IPS-NIHi7 (cell line): Measurements from ENCODE around the gene CNTF.
A peak's percentile ranks its signal among the peaks of the same experiment; 100 is the strongest.
"Not testable (repeated sequence)": the region's sequence is repeated elsewhere in the genome, so short reads cannot be mapped to it uniquely, and the experiment has no call there.

ENCODE experiments used
- DNase-seq: peaks from one replicate; pipeline ENCODE4 v3.0.0; 2012; ENCODE audit warnings: mixed read lengths; ENCODE audit errors: extremely low spot score

Gene CNTF, protein sequence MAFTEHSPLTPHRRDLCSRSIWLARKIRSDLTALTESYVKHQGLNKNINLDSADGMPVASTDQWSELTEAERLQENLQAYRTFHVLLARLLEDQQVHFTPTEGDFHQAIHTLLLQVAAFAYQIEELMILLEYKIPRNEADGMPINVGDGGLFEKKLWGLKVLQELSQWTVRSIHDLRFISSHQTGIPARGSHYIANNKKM

DNA sequence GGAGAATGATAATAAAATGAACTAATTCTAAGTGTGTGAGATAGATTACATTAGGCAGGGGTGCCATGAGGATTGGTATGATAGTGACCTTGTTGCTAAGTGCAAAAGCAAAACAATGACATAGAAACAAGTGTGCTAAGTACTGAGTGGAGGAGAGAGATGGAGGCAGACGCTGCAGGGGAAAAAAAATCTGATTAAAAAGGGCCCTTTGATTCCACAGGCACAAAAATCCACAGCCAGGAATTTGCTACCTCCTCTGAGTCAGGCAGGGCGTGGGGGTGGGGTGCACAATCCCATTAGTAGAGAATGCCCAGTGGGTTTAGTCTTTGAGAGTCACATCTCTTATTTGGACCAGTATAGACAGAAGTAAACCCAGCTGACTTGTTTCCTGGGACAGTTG, at the start of gene CNTF:
Gene CNTF, plus strand, starts transcription at position 322 of the 400 bp plus-strand sequence. CDS start 88 bp downstream, outside the sequence.
- DNase-seq: no peak

DNA sequence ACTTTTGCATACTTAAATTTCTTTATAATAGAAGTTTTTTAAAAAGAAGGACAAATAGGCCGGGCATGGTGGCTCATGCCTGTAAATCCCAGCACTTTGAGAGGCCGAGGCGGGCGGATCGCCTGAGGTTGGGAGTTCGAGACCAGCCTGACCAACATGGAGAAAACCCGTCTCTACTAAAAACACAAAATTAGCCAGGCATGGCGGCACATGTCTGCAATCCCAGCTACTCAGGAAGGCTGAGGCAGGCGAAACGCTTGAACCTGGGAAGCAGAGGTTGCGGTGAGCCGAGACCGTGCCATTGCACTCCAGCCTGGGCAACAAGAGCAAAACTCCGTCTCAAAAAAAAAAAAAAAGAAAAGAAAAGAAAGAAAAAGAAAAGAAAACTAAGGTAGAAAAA, 49.6 kb upstream of the CNTF start:
- not testable (repeated sequence) for DNase-seq

DNA sequence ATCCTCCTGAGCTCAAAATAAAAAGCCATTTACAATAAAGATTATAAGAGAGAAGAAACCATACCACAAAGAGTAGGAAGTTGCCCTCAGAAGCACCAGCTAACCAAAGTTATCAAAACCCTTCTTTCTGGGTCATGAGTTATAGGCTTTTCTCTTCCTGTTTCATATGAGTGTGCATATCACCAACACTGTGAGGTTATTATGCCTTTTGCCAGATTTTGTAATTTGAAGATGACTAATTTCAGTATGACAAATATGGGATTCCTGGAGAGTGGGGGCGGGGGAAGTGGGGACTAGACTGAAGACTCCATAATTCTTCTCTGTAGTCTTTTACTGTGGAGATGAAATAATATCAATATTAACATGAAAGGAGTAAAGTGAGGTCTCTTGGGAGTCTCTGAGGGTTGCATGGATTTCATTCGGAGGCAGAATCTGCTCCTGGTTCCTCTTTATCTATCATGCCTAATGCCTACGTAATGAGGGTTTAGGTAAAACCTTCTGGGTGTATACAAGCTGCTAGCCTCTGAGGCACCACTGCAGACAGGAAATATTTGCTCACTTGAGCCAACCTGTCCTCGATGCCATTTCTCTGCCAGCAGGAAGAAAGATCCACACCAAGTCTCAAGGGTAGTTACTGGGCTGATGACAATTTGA, 48.9 kb upstream of the CNTF start:
- no peak for DNase-seq

DNA sequence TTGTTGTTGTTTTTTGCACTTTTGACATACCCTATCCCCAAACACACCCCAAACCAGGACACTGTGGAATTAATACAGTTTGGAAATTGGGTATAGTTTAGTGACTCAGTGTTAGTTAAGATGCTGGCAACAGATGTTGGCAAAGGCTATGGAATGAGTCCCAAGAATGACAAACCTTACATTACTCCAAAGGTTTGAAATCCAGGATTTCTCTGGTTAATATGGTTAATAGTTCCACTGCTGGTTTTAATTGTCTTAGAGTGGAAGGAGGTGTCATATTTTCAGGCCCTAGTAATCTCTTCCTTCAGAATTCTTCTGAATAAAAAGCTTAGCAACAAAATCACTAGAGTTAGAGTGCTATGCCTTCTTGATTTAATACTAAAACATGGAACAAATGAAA, 47.6 kb upstream of the CNTF start:
- DNase-seq: no peak

DNA sequence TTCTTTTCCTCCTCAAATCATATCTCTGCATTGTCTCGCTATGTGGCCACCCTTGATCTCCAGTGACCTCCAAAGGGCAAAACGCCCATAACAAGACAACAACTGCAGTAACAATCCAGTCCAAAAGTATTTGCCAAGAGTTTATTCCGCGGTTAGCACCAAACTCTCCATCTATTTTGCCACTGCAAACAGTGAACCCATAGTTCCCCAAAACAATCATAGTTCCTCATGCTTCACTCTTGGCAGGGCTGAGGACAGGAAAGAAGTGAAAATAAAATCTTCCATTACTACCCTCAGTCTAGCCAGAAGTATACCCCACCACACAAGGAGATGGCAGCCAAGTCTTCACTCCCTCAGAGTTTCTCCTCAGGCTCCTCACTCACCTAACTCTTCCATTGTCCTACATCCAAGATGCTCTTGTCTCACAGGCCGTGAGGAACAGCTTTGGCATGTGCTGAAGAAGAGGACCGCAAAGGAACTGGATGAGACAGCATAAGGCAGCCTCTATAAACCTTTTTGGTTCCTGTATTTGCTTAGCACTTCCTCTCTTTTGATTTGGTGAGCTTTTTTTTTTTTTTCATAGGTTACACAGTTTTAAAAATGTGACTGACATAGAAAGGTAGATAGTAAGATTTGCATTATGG, 47.0 kb upstream of the CNTF start, which contains the start of gene LPXN:
Gene LPXN, minus strand, starts transcription at position 480 of the 644 bp plus-strand sequence. Its CDS starts 84 bp downstream, at position 396.
- DNase-seq: no peak

DNA sequence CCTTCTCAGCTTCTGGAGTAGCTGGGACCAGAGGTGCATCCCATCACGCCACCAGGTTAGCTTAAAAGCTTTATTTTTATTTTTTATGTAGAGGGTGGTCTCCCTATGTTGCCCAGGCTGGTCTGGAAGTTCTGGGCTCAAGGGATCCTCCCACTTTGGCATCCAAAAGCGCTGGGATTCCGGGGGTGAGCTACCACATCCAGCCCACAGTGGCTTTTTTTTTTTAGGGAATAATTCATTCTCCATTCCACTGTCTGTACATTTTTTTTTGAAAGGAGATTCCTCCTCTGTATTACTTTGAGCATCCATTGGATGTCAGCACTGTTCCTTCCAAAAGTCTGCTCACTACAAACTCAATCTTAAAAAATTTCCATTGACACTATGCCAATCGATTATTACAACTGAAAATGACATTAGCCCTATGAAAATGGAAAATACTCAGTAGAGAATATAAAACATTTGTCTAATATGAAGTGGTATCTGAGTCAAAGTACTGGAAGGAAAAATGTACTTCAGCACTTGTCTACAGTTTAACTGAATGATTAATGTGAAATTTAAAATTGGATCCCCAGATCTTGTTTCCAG, 45.5 kb upstream of the CNTF start:
- DNase-seq: no peak

DNA sequence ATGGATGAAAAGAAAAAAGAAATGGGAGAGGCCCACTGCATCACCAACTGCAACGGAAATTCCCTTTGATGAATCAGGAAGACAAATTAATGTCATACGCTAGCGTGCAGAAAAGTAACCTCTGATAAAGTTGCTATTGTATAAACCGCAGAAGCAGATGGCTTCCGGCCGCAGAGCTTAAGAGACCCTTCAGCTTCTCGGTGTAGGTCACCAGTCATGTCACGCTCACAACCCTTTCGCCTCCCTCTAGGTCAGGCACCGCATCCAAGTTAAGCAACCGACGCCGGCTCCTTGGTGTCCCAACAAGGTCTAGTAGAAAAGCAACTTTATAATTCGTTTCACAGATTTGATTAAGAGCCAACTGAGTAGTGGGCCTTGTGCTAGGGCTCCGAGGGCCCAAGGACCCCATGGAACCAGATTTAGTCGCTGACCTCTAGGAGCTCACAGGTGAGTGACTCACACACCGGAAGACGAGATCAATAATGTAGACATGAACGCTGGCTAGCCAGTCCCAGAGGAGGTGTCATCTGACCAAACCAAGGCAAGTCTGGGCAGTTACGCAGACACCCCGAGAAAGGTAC, 44.8 kb upstream of the CNTF start:
- DNase-seq: no peak

DNA sequence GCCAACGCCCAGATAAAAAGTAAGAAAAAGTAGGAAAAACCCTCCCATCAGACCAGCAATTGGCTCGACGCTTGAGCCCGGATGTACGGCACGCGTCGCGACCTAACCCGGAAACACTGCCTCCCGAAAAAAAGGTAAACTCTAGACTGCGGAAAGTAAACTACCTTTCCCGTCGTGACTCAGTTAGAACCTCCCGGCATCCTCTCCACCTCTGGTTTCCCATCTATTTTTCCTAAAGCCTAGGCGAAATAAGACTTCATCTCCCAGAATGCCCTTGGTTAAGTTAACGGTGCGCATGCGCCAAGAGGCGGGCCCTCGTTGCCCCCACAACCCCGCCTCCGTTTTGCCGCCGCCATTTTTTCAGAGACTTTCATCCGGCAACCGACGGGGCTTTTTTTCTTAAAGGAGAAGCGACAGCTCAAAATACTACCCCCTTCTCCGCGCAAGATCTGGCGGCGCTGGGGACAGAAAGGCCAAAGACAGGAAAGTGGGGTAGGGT, 44.3 kb upstream of the CNTF start:
- peak; percentile 69 for DNase-seq

DNA sequence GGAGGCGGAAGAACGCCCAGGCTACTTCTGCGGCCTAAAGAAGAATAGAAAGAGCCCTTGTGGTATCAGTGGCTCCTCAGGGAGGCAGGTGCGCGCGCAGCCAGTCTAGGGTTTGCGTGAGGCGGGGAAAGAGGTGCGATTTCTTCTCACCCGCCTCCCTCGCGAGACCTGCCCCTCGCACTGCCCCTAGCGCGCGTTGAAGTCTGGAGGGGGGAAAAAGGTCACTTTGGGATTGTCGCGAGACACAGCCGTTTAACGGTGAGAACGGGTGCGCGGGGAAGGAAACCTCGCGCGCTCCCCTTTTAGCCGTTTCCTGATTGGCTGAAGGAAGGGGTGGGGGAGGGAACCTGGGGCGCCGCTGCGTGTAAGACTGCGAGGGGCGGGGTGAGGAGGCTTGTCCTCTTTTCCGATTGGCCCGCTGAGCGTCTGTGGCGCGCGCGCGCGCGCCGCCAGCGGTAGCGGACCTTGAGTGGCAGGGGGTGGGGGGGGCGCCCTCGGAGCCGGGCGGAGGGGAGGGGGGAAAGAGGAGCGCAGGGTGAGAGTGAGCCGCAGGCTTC, 43.8 kb upstream of the CNTF start, which contains the start of gene ZFP91:
Gene ZFP91, plus strand, starts transcription at position 429 of the 557 bp plus-strand sequence. CDS start 219 bp downstream, outside the sequence.
- DNase-seq: peak; percentile 82

DNA sequence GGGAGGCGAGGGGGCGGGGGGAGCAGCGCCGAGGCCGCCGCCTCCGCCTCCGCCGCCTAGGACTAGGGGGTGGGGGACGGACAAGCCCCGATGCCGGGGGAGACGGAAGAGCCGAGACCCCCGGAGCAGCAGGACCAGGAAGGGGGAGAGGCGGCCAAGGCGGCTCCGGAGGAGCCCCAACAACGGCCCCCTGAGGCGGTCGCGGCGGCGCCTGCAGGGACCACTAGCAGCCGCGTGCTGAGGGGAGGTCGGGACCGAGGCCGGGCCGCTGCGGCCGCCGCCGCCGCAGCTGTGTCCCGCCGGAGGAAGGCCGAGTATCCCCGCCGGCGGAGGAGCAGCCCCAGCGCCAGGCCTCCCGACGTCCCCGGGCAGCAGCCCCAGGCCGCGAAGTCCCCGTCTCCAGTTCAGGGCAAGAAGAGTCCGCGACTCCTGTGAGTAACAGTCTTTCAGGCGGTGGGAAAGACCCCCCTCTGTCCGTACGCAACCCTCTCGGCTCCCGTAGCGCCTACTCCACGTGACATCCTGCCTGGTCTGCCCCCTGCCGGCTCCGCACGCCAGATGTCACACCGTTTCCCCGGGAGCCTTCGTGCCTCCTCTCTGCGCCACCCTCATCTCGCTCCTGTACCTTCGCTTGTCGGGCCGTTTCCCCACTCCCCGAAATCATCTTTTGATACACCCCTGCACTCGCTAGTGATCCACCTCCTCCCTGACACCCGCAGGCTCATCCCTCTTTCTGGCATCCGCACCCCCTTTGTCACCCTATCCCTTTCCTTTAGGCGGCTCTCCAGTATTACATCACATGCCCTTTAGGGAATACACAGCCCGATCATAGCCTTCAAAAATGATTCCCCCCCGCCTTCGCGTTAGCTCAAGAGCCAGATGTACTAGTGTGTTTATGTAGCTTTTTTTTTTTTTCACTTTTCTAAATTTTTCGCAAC, 43.0 kb upstream of the CNTF start:
- peak; percentile 74 for DNase-seq

DNA sequence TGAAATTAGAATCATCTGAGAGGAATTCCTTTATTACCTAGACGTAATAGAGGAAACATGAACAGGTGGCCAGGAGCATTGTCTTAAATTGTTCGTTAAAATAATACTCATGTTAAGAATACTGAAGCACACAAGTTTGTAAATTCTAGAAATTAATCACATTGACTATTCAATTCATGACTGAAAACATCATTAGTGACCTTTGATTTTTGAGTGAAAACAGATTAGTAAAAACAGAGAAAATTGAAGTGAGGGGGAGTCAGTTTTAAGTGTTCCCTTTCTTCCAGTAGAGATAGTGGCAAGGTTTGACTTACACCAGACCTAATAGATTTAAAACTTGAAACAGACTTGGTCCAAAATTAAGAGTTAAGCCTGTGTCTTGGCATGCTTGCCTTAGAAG, 42.2 kb upstream of the CNTF start:
- no peak for DNase-seq

DNA sequence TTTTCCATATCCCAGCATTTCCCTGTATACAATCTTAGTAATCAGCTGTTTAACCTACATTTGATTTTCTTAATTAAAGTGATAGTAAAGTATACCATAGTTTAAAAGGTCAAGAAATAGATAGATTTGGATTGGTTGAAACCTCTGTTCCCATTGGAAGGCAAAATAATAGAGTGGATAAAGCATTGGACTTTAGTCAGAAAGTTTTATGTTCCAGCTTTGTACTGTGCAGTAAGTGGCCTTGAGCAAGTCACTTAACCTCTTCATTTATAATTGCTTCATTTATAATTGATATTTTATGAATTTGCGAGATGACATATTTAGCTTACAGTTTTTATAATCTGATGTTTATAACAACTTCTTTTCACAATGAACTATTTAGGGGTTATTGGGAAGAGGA, 40.0 kb upstream of the CNTF start:
- no peak for DNase-seq

DNA sequence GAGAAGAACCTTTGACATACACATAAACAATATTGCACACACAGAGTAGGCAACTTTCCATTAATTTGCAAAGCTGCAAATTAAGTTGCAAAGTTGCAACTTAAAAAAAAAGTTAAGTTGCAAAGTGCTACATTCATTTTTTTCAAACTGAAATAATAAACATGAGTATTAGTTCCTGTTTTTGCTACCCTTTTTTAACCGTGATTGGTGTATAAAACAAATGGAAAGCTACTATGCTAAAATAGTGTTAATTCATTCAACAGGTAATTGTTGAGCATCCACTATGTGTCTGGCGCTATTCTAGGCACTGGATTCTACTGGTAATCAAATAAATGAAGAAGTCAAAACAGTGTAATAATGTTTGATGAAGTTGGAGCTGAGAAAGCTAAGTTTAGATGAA, 35.5 kb upstream of the CNTF start:
- DNase-seq: no peak

DNA sequence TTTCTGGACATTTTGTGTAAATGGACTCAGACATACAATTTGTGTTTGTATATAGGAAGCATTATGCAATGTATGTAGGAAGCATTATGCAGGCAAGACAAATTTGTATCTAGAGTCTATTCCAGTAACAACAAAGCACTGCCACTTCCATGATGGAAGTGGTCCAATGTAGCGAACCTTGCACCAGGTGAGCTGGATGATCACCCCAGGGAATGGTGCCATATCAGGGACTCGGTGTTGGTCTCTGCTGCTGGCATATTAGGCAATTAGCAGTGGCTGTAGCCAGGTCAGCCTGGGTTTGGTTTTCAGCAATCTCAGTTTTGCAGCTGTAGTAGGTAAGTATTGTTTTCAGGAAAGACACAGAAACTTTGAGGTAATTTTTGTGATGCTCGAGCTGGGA, 30.8 kb upstream of the CNTF start:
- DNase-seq: no peak

DNA sequence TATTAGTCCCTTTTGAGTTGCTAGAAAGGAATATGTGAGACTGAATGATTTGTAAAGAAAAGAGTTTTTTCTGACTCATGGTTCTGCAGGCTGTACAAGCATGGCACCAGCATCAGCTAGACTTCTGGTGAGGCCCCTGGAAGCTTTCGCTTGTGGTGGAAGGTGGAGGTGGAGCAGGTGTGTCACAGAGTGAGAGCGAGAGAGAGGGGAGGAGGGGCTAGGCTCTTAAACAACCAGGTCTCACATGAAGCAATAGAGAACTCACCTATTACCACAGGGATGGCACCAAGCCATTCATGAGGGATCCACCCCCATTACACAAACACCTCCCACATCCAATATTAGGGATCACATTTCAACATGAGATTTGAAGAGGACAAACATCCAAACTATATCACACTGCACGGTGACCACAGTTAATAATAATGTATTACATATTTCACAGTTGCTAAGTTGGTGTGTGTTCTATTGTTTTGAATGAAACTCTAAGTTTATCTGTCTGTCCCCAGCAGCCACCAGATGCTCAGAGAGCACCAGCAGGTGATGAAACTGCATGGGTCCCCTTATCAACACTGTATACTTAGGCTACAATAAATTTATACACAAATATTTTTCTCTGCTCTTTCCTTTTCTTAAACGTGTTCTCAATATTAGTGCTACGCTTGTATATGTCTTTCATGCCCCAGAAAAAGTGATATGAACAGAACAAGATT, 29.5 kb upstream of the CNTF start:
- DNase-seq: no peak

DNA sequence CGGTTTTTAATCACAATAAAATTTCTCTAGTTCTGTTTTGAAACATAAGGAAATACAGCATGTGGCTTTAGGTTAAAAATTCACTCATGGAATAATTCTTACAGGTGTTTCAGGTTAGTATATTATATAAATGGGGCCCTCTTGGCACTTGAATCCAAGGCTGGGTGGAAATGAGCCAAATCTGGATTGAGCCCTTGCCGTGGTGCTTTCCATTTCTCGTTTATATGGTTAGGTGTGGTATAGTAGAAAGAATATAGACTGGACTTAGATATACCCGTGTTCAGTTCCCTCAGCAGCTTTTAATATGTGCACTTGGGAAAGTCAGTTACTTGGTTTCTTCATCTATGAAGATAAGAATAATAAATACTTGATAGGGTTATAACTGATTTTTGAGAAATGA, 27.6 kb upstream of the CNTF start:
- DNase-seq: no peak

DNA sequence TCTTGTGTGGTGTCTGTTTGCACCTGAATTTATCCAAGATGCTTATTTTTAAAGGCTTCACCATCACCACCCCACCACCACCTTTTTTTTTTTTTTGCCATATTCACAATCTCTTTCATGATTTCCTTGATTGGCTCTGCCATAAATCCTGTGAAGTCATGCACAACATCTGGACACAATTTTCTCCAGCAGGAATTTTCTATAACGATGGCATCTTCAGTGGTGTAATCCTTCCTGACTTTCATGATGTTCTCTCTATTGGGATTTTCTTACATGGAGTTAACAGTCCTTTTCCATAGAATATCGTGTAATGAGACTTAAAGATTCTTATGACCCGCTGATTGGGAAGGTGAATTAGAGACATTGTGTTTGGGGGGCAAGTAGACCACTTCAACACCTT, 25.8 kb upstream of the CNTF start:
- DNase-seq: no peak

DNA sequence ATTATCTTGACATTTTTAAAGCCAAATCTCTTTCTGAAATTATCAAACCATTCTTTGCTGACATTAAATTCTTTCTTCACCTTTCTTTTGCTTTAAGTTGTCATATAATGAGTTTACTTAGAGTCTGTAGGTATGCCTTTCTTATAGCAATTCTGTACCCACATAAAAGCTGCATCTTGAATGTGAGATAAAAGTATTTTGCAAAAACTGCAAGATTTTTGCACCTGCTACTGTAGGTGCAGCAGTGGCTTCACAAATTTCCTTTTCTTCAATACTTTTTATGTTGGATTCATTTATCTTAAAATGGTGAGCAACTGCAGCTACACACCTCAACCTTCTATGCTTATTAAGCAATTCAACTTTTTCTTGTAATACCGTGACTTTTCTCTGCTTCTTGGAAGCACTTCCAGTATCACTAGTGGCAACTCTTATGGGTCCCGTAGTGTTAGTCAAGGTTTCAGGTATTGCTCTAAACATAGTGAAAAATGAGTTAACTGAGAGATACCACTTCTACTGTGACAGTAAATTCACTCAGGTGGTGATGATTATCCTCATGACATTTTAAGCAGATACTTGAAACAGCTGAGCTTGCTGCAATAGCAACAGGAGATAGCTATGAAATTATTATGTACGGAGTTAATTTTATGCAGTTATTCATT, 24.9 kb upstream of the CNTF start:
- DNase-seq: no peak

DNA sequence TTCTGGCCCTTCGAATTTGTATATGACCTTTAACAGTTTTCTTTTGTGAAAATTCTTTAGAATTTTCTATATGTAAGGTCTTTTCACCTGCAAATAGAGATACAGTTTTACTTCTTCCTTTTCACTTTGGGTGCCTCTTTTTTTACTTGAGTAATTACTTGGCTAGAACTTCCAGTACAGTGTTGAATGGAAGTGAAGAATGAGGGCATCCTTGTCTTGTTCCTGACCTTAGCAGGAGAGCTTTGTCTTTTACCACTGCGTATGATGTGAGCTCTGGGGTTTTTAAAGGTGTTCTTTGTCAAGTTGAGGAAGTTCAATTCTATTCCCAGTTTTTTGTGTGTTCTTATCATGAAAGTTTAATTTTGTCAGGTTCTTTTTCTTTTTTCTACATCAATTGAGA, 22.0 kb upstream of the CNTF start:
- DNase-seq: no peak
